Ramos (cell line): ENCODE data around the gene SEMA5B.

ENCODE experiments used
- in situ Hi-C: fragments of 300-500 bp; cut with MboI; formaldehyde crosslinking; loops from one replicate; pipeline ENCODE4 v1.14.3; 2022; ENCODE audit warnings: low sequenced_read_pairs; ENCODE audit not compliant: unreplicated experiment

SEMA5B gene

GRCh38 chr3:122913539-122914100, 113.9 kb downstream of the SEMA5B start:
- in situ Hi-C loops = no loop called here

- in situ Hi-C loops = no loop called here
These were observed 114.6 kb downstream of the SEMA5B start for GRCh38 chr3:122912772-122913538.

GRCh38 chr3:122911901-122912300, 115.7 kb downstream of the SEMA5B start:
- in situ Hi-C loops = no loop called here

GRCh38 chr3:122908251-122908650, 119.3 kb downstream of the SEMA5B start:
- in situ Hi-C loops = no loop called here

GRCh38 chr3:122907471-122907870, 120.1 kb downstream of the SEMA5B start:
- in situ Hi-C loops = no loop called here

- in situ Hi-C loops = no loop called here
These were observed 124.4 kb downstream of the SEMA5B start for GRCh38 chr3:122903171-122903570.

GRCh38 chr3:122902326-122902725, 125.2 kb downstream of the SEMA5B start:
- in situ Hi-C loops = no loop called here

- in situ Hi-C loops = no loop called here
These were observed 129.3 kb downstream of the SEMA5B start for GRCh38 chr3:122898298-122898697.

GRCh38 chr3:122893754-122894668, 133.6 kb downstream of the SEMA5B start:
- in situ Hi-C loops = no loop called here

GRCh38 chr3:122893282-122893681, 134.3 kb downstream of the SEMA5B start:
- in situ Hi-C loops = no loop called here

- in situ Hi-C loops = no loop called here
These were observed 135.2 kb downstream of the SEMA5B start for GRCh38 chr3:122892118-122892960.

GRCh38 chr3:122890720-122891220, 136.8 kb downstream of the SEMA5B start:
- in situ Hi-C loops = no loop called here

GRCh38 chr3:122890077-122890719, 137.4 kb downstream of the SEMA5B start:
- in situ Hi-C loops = no loop called here

- in situ Hi-C loops = no loop called here
These were observed 140.6 kb downstream of the SEMA5B start for GRCh38 chr3:122886946-122887345.

GRCh38 chr3:122886251-122886650, 141.3 kb downstream of the SEMA5B start:
- in situ Hi-C loops = no loop called here

GRCh38 chr3:122882361-122882947, 145.1 kb downstream of the SEMA5B start:
- in situ Hi-C loops = no loop called here

- in situ Hi-C loops = no loop called here
These were observed 146.9 kb downstream of the SEMA5B start for GRCh38 chr3:122880624-122881023.

GRCh38 chr3:122880173-122880572, 147.4 kb downstream of the SEMA5B start:
- in situ Hi-C loops = no loop called here

GRCh38 chr3:122875547-122876127, 151.9 kb downstream of the SEMA5B start:
- in situ Hi-C loops = no loop called here
